Ovary (tissue), 9 donors: ENCODE results near the gene FOSL1. TPM values are rescaled to one million over a fixed set of nuclear protein-coding genes. Genes with fewer than 3 reads are reported as not detected.
A peak's percentile ranks its signal among the peaks of the same experiment; 100 is the strongest.

Experiments
- DNase-seq, 5 donors: peaks; one replicate each; pipeline ENCODE4 v3.0.0-alpha.2; 2019 to 2020
- H3K27ac ChIP-seq, 2 donors: fragments of 200-600 bp; one replicate each; pipeline versions ENCODE4 v1.5.1 to v1.8.0; 2019 to 2022
- H3K27me3 ChIP-seq: fragments of 200-600 bp; one replicate; pipeline ENCODE4 v1.8.0; 2022
- H3K36me3 ChIP-seq: fragments of 200-600 bp; sonication (generic); one replicate; pipeline ENCODE4 v1.5.1; 2019
- H3K4me1 ChIP-seq: one replicate; pipeline ENCODE4 v1.8.1; 2013; ENCODE audit warnings: mild to moderate bottlenecking, moderate library complexity; ENCODE audit not compliant: insufficient read depth
- H3K4me3 ChIP-seq: fragments of 200-600 bp; sonication (generic); one replicate; pipeline ENCODE4 v1.5.1; 2017
- H3K9me3 ChIP-seq, 2 donors: fragments of 200-600 bp in 1 of 2; sonication (generic) in 1 of 2; one replicate each; pipeline versions ENCODE4 v1.5.1 to v1.8.1; 2013 to 2019; ENCODE audit warnings: mild to moderate bottlenecking in 1 of 2, moderate library complexity in 1 of 2
- CTCF ChIP-seq, 3 donors: fragments of 450-650 bp in 2 of 3; fragments of 200-600 bp in 1 of 3; IDR thresholded peaks; one replicate each; pipeline versions ENCODE4 v1.5.1 to v1.8.0; 2016 to 2022; ENCODE audit warnings: antibody characterized with exemption in 3 of 3, mild to moderate bottlenecking in 1 of 3
- EP300 ChIP-seq: sonication (generic); formaldehyde crosslinking; IDR thresholded peaks from one replicate; pipeline ENCODE4 v1.6.1; 2017; ENCODE audit warnings: antibody characterized with exemption
- POLR2A ChIP-seq: fragments of 450-650 bp; IDR thresholded peaks from one replicate; pipeline ENCODE4 v1.6.1; 2017; ENCODE audit warnings: antibody characterized with exemption, mild to moderate bottlenecking, moderate library complexity
- WGBS, 3 donors: extraction: QIAGEN DNeasy Blood & Tissue Kit in 1 of 3; methylation state at CpG; one replicate each; pipeline versions ENCODE4 v1.1.5 to v1.1.7; 2013 to 2017; 5-methylcytosine and 5-hydroxymethylcytosine counted together
- intact Hi-C, 4 donors: fragments of 100-400 bp; cut with DNase I; formaldehyde crosslinking; loops; one replicate each; pipeline versions ENCODE4 v1.11.0 to v1.15.1; 2022 to 2023
- polyA plus RNA-seq, 2 donors: library from polyadenylated mRNA; stranded (reverse); fragments of 200-250 nt in 1 of 2; fragments of 350-450 nt in 1 of 2; fragmentation: Illumina TruSeq in 1 of 2; extraction: RNeasy Lipid Tissue Mini Kit (QIAGEN cat#74804) in 1 of 2; gene quantifications; one replicate each; pipeline ENCODE4 v1.2.3, GENCODE V29; 2013 to 2014
- total RNA-seq, 7 donors: library from RNA; depleted of rRNA in 2 of 7; stranded (reverse); fragments of >200 nt in 2 of 7; fragmentation: NEBNext Ultra II Directional in 3 of 7; extraction: Animal tissue kit (Norgen Biotek cat#: 25700) in 3 of 7; gene quantifications; one replicate each; pipeline versions ENCODE4 v1.1.0 to v1.2.4, GENCODE V29; 2016 to 2023
- donor health status: DM: no; HTN: no; CAD: no; lungs with moderate emphysema.
- donor health status: DM: no; HTN: no; CAD: no.
- donor health status: Bipolar disorder and iron deficiency.
- donor health status: DM: yes; HTN: yes; CAD: no.
- donor health status: DM: no; HTN: no; CAD: no.
- donor health status: DM: yes; HTN: yes; CAD: no.

The FOSL1 gene
- total and polyA plus RNA-seq, 9 donors, result 0.61 to 9.4 (median 1.0) TPM

GRCh38 chr11:65854161-65854592 is 46.0 kb downstream of the FOSL1 start:
- H3K27ac ChIP-seq, result no peak overlapping the region
- no peaks in the 10 kb centered on the region for H3K27me3 ChIP-seq
- DNase-seq, result peak in 1 of 5 donors; percentile 26
- no peaks in the 10 kb centered on the region for H3K9me3 ChIP-seq
- H3K36me3 ChIP-seq, result no peaks in the 10 kb centered on the region
- intact Hi-C loops, result no loop called here
- TF ChIP-seq EP300, result no peak
- no peak for TF ChIP-seq CTCF (IDR thresholded peaks at IDR 0.05)
- no peak for TF ChIP-seq POLR2A
- H3K4me1 ChIP-seq, result peaks cover 5% of the 10 kb centered on the region
- WGBS, 3 donors, result 85 to 98% (median 89%) methylated on average over 4 of the region's 4 CpGs
- no peak overlapping the region for H3K4me3 ChIP-seq

GRCh38 chr11:65853246-65853979 is 46.8 kb downstream of the FOSL1 start:
- TF ChIP-seq EP300, result no peak
- no peak for TF ChIP-seq POLR2A
- no peak for TF ChIP-seq CTCF (IDR thresholded peaks at IDR 0.05)
- Histone ChIP-seq H3K36me3 (no peaks in the 10 kb centered on the region), H3K4me3 (no peak overlapping the region), H3K27ac (no peak overlapping the region), H3K27me3 (no peaks in the 10 kb centered on the region), H3K4me1 (peaks cover 5% of the 10 kb centered on the region), H3K9me3 (no peaks in the 10 kb centered on the region)
- peak in 1 of 5 donors; percentile 27 for DNase-seq
- intact Hi-C loops, result no loop called here
- 84 to 94% (median 86%) methylated on average over 6 of the region's 6 CpGs for WGBS, 3 donors

- H3K36me3 ChIP-seq, result no peaks in the 10 kb centered on the region
- TF ChIP-seq EP300, result no peak
- TF ChIP-seq POLR2A, result no peak
- TF ChIP-seq CTCF (IDR thresholded peaks at IDR 0.05), result no peak
- 88 to 90% (median 89%) methylated on average over 33 of the region's 33 CpGs for WGBS, 3 donors
- H3K4me3 ChIP-seq, result no peak overlapping the region
- no peaks in the 10 kb centered on the region for H3K27me3 ChIP-seq
- no peak overlapping the region for H3K27ac ChIP-seq
- DNase-seq, result peak in 4 of 5 donors; percentile 12 to 38 (median 30)
- no peaks in the 10 kb centered on the region for H3K9me3 ChIP-seq
- H3K4me1 ChIP-seq, result peaks cover 5% of the 10 kb centered on the region
- intact Hi-C loops, result no loop called here
Observed at GRCh38 chr11:65852508-65853245, 47.5 kb downstream of the FOSL1 start.

GRCh38 chr11:65851811-65852507 is 48.2 kb downstream of the FOSL1 start:
- no peaks in the 10 kb centered on the region for H3K27me3 ChIP-seq
- no peak overlapping the region for H3K4me3 ChIP-seq
- no peak overlapping the region for H3K27ac ChIP-seq
- peaks cover 5% of the 10 kb centered on the region for H3K4me1 ChIP-seq
- intact Hi-C loops, result no loop called here
- no peaks in the 10 kb centered on the region for H3K36me3 ChIP-seq
- DNase-seq, result peak in 1 of 5 donors; percentile 36
- TF ChIP-seq EP300, result no peak
- no peak for TF ChIP-seq CTCF (IDR thresholded peaks at IDR 0.05)
- no peak for TF ChIP-seq POLR2A
- 84 to 88% (median 86%) methylated on average over 10 of the region's 10 CpGs for WGBS, 3 donors
- no peaks in the 10 kb centered on the region for H3K9me3 ChIP-seq
